ENCODE data around the gene NPAS3. TPM values are rescaled to one million over a fixed set of nuclear protein-coding genes. Genes with fewer than 3 reads are reported as not detected.

NPAS3 gene
- total RNA-seq, 1 experiment from 2014 or later = 15.6 TPM

DNA sequence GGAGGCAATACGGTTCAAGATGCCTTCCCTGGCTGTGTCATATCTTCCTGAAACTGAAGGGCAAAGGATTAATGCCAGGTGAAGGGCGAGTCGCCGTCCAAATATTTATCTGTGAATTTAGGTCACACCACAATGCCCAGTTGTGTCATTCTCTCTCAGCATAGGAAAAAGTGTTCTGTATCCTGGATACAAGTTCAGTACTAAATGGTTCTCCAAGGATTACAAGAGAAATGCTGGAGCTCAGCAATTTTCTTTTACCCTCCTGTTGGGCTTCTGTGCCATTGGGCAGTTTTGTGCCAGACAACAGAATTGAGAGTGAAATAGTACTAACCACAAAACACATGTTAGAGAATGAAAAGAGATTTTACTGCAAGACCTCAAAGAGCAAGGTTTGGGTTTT, 518.3 kb downstream of the NPAS3 start:
- no peak overlapping the region for H3K27ac ChIP-seq (ENCODE audit: low read depth, low read length, poor library complexity, severe bottlenecking)
- BruUV-seq (replicated peaks) = no TSS peak
- no peak for DNase-seq (ENCODE audit: low spot score)
- no peak for TF ChIP-seq EZH2 (IDR thresholded peaks at IDR 0.05; ENCODE audit: borderline replicate concordance, low read depth, low read length, poor library complexity, severe bottlenecking)
- TF ChIP-seq, protein P1, sequence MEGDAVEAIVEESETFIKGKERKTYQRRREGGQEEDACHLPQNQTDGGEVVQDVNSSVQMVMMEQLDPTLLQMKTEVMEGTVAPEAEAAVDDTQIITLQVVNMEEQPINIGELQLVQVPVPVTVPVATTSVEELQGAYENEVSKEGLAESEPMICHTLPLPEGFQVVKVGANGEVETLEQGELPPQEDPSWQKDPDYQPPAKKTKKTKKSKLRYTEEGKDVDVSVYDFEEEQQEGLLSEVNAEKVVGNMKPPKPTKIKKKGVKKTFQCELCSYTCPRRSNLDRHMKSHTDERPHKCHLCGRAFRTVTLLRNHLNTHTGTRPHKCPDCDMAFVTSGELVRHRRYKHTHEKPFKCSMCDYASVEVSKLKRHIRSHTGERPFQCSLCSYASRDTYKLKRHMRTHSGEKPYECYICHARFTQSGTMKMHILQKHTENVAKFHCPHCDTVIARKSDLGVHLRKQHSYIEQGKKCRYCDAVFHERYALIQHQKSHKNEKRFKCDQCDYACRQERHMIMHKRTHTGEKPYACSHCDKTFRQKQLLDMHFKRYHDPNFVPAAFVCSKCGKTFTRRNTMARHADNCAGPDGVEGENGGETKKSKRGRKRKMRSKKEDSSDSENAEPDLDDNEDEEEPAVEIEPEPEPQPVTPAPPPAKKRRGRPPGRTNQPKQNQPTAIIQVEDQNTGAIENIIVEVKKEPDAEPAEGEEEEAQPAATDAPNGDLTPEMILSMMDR (conservative IDR thresholded peaks at IDR 0.05; ENCODE audit: low read depth, low read length) = no peak
- ChIA-PET POLR2A (ENCODE audit: low non-redundant PET) (no interaction called here), CTCF (no interaction called here)
- H3K36me3 ChIP-seq (ENCODE audit: insufficient read depth, low read length, poor library complexity, severe bottlenecking) = no peaks in the 10 kb centered on the region
- H3K9me3 ChIP-seq (ENCODE audit: low read depth, low read length, poor library complexity, severe bottlenecking) = no peaks in the 10 kb centered on the region
- no peak overlapping the region for H3K4me3 ChIP-seq (ENCODE audit: low read depth, low read length, poor library complexity, severe bottlenecking)
- H3K27me3 ChIP-seq (replicated peaks; ENCODE audit: insufficient read depth, low read depth, low read length, poor library complexity) = no peaks in the 10 kb centered on the region
- intact Hi-C loops (cut with micrococcal nuclease; ENCODE audit: unreplicated experiment) = no loop called here
- H3K4me1 ChIP-seq (ENCODE audit: insufficient read depth, low read length, poor library complexity, severe bottlenecking) = peaks cover 43% of the 10 kb centered on the region

DNA sequence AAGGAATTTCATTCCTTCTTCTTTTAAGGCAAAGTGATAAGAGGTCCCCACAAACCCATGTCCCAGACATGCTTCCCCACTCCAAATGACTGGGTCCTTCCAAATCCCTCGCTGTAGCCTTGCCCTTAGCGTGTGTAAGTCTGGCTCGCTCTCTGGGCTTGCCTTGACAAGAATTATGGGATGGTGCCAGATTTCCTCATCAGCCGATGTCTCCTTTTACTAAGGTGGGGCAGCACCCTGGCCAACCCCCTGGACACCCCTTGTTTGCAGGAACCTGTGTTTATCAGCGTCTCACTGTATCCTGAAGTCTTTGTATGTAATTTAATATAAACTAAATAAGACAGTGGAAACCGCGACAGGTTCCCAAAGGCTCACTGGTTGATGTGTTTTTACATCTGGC, 518.9 kb downstream of the NPAS3 start:
- H3K4me3 ChIP-seq (ENCODE audit: low read depth, low read length, poor library complexity, severe bottlenecking) = no peak overlapping the region
- intact Hi-C loops (cut with micrococcal nuclease; ENCODE audit: unreplicated experiment) = no loop called here
- H3K27ac ChIP-seq (ENCODE audit: low read depth, low read length, poor library complexity, severe bottlenecking) = no peak overlapping the region
- ChIA-PET CTCF (no interaction called here), POLR2A (ENCODE audit: low non-redundant PET) (no interaction called here)
- peaks cover 41% of the 10 kb centered on the region for H3K4me1 ChIP-seq (ENCODE audit: insufficient read depth, low read length, poor library complexity, severe bottlenecking)
- BruUV-seq (replicated peaks) = no TSS peak
- DNase-seq (ENCODE audit: low spot score) = no peak
- H3K27me3 ChIP-seq (replicated peaks; ENCODE audit: insufficient read depth, low read depth, low read length, poor library complexity) = no peaks in the 10 kb centered on the region
- no peaks in the 10 kb centered on the region for H3K36me3 ChIP-seq (ENCODE audit: insufficient read depth, low read length, poor library complexity, severe bottlenecking)
- TF ChIP-seq, protein P1 (conservative IDR thresholded peaks at IDR 0.05; ENCODE audit: low read depth, low read length) = no peak
- no peak for TF ChIP-seq EZH2 (IDR thresholded peaks at IDR 0.05; ENCODE audit: borderline replicate concordance, low read depth, low read length, poor library complexity, severe bottlenecking)
- H3K9me3 ChIP-seq (ENCODE audit: low read depth, low read length, poor library complexity, severe bottlenecking) = no peaks in the 10 kb centered on the region

DNA sequence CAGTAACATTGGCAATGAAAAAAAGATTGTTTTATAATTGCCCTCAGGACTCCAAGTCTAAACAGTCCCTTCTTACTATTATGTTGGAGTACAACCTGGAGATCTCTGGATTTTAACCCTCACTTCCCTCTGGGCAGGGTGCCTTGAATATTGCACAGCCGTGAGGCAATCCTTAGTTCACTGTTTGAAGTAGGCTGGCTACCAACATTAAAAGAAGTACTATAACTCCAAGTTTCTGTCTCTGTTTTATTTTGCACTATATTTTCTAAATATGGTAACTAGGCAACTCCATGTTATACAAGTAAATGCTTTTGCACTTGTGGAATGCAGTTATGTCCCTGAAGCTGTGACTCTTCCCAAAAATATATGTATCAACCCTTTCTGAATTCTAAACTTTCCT, 521.5 kb downstream of the NPAS3 start:
- no TSS peak for BruUV-seq (replicated peaks)
- TF ChIP-seq, protein P1 (conservative IDR thresholded peaks at IDR 0.05; ENCODE audit: low read depth, low read length) = no peak
- TF ChIP-seq EZH2 (IDR thresholded peaks at IDR 0.05; ENCODE audit: borderline replicate concordance, low read depth, low read length, poor library complexity, severe bottlenecking) = no peak
- no peak for DNase-seq (ENCODE audit: low spot score)
- ChIA-PET POLR2A (ENCODE audit: low non-redundant PET) (interaction anchor here (0.7 kb wide), 1 partner anchor 57 kb away, joined by 3 read pairs; no protein-coding TSS in a partner anchor), CTCF (no interaction called here)
- intact Hi-C loops (cut with micrococcal nuclease; ENCODE audit: unreplicated experiment) = no loop called here
- Histone ChIP-seq H3K27ac (ENCODE audit: low read depth, low read length, poor library complexity, severe bottlenecking) (peak overlapping the region; percentile 4), H3K27me3 (replicated peaks; ENCODE audit: insufficient read depth, low read depth, low read length, poor library complexity) (no peaks in the 10 kb centered on the region), H3K9me3 (ENCODE audit: low read depth, low read length, poor library complexity, severe bottlenecking) (no peaks in the 10 kb centered on the region), H3K36me3 (ENCODE audit: insufficient read depth, low read length, poor library complexity, severe bottlenecking) (no peaks in the 10 kb centered on the region), H3K4me1 (ENCODE audit: insufficient read depth, low read length, poor library complexity, severe bottlenecking) (peaks cover 30% of the 10 kb centered on the region), H3K4me3 (ENCODE audit: low read depth, low read length, poor library complexity, severe bottlenecking) (no peak overlapping the region)
